ENCODE measurements around the gene SLC22A3.
"Not testable (repeated sequence)": the region's sequence is repeated elsewhere in the genome, so short reads cannot be mapped to it uniquely, and the experiment has no call there.

The SLC22A3 gene

DNA sequence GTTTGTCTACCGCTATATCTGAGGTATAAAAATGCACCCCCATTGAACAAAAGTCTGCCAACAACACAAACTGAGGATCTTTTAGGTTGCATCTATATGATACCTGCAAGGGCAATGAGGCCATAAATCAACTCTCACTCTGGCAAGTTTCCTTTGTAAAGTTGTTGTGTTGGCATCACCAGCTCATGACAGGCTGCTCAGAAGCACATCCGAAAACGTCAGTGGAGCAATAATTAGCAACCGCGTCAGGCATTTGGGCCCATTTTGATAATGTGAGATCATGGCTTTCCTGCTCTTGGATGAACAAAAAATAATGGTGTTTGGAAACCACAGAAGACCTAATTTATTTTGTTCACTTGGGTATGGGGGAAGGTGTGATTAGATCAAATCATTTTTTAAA lies 12.0 kb upstream of the SLC22A3 start:
- DNase-seq = no peak

DNA sequence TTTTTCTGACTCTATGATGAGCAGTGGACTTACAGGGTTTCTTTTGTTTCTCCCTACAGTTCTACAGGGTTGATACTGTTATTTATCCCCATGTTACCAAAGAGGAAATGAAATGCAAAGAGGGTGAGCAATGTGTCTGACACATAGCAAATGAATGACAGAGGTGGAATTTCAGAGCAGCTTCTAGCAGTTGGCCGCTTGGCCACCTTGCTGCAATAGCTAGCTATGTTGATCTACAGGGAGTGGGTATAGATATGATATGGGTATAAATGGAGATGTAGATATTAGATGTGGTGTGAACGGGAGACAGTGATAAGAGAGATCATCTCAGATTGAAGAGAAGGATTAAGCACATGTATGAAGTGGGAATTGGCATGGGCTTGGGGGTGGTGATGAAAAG lies 10.9 kb upstream of the SLC22A3 start:
- peak; percentile 43 for DNase-seq

GRCh38 chr6:160337991-160338390 lies 10.2 kb upstream of the SLC22A3 start:
- DNase-seq = no peak

GRCh38 chr6:160343144-160343543 lies 5.0 kb upstream of the SLC22A3 start:
- no peak for DNase-seq

DNA sequence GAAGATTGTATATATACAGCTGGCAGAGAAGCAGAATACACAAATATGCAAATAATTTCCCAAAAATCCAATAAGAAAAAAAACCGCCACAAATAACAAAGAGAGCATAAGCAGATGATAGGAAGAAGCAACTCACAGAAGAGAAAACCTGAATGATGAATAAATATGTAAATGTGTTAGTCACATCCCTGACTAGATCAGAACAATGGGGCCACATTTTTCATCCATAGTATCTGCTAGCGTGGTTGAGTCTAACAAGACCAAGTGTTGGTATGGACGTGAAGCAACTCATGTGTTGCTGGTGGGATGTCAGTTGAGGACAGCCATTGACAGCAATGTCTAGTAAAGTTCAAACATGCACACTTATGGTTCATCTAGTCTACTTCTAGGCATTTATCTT lies 3.9 kb upstream of the SLC22A3 start:
- DNase-seq = no peak

- no peak for DNase-seq
Observed at GRCh38 chr6:160347259-160348222, 637 bp upstream of the SLC22A3 start.

GRCh38 chr6:160349020-160349441 lies 853 bp downstream of the SLC22A3 start:
- no peak for DNase-seq

DNA sequence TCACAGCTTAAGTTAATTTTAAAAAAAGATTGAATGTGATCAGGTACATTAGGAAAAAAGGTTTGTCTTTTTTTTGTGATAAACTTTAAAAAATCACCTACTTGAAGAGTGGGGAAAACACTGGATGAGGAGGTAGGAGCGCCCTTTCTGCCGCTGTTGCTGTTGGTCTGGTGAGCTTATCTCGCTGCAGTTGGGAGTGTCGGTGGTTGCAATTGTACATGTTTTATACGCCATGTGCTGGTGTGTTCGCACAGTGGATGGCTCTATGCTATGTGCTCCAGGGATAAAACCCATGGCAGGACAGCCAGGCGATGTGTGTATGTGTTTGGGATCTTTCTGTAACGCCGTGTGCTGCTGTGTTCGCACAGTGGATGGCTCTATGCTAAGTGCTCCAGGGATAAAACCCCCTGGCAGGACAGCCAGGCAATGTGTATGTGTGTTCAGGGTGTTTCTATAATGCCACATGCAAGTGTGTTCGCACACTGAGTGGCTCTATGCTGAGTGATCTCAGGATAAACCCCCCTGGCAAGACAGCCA lies 1.7 kb downstream of the SLC22A3 start:
- DNase-seq = no peak

- DNase-seq = no peak
Observed at GRCh38 chr6:160353950-160354496, 5.8 kb downstream of the SLC22A3 start.

DNA sequence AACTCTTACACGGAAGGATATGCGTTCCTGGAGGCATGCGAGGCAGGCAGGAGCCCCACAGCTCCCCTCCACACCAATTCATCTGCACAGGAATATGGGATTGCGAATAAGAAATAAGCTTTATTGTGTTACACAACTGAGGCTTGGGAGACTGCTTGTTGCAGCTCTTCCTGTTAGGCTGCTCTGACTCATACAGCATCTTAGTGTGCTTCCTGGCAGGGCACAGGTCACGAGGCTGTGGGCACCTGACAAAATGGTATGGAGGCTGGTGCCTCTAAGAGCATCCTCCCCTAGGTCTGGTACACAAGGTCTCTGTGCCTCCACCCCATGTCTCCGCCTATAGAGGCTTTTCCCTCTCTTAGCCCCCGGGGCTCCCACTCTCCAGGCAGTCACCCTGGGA lies 6.8 kb downstream of the SLC22A3 start:
- DNase-seq = no peak

DNA sequence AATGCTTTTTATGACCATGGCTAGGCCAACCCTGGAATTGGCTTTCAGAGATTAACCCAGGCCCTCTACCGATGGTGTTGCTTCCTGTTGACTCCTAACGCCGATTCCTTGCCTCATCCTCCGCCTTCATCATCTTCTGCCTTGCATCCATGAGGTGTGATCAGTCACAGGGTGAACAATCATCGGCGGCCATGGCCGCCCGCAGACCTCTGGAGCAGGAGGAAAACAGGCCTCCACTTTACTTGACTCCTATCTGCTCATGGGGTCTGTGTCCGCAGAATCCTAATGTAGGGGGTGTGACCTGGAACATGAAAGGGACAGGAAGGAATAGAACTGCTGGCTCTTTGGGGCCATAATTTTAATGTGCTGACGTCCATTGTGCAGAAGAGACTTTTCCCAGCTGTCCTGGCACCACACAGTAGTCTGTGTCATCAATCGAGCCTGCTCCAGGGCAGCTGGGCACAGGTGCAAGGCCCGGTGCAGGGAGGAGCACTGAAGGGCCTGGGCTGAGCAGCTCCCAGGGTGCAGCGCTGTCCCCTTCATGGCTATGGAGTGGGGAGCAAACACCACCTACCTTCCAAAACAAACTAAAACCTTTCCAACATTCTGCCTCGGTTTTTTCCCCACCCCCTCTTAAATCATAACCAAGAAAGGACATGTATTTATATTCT lies 8.0 kb downstream of the SLC22A3 start:
- DNase-seq = no peak

DNA sequence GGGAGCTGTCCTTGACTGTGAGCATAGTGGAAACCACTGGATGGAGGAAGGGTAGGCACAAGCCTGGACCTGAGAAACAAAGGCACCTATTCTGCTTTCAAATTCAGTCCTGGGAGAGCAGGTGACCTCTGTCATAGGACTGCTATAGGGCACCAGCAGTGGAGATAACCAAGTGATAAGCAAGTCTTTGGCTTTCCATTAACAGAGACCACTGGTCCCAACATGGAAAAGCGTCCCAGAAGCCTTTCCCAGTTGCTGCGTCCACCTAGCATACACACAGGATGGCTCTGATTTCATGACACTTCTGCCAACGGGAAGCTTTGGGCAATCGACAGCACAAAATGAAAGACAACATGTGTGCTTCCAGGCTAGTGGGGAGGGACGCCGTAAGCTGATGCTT lies 8.9 kb downstream of the SLC22A3 start:
- no peak for DNase-seq

- no peak for DNase-seq
Observed at GRCh38 chr6:160358225-160359119, 10.3 kb downstream of the SLC22A3 start.

- no peak for DNase-seq
Observed at GRCh38 chr6:160360955-160361354, 12.8 kb downstream of the SLC22A3 start.

GRCh38 chr6:160362556-160362955 lies 14.4 kb downstream of the SLC22A3 start:
- no peak for DNase-seq

GRCh38 chr6:160363016-160363996 lies 15.1 kb downstream of the SLC22A3 start:
- no peak for DNase-seq

- DNase-seq = no peak
Observed at GRCh38 chr6:160365117-160365516, 16.9 kb downstream of the SLC22A3 start.

DNA sequence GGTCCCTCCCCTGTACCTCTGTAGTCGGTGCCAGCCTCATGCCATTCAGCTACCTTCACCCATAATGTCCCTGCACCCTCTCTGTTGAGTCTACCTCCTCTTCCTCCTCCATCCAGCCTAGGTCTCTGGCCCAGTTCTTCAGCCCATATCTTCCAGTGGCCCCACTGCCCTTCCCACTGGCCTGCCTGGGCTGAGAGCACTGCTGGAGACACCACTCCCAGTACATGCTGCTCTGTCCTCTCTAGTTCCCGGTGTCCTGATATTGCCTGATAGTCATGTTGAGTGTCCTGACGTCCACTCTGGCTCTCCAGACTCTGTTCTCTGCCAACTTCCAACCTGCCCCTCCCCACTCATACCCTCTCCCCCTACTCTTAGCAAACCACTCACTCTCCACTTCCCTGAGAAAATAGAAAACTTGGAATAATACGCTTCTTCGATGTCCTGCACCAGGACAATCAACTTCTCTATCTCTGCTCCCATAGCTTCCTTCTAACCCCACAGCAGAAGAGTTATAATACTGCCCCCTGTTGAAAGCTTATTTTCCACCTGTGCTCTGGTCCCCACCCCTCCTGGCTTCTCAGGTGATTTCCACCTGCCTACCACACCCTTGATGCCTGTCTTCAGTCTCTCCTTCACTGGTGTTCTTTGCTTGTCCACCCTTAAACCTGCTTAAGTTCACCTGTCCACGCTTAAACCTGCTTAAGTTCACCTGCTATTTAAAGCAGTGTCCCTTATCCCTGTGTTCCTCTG lies 19.8 kb downstream of the SLC22A3 start:
- DNase-seq = no peak

DNA sequence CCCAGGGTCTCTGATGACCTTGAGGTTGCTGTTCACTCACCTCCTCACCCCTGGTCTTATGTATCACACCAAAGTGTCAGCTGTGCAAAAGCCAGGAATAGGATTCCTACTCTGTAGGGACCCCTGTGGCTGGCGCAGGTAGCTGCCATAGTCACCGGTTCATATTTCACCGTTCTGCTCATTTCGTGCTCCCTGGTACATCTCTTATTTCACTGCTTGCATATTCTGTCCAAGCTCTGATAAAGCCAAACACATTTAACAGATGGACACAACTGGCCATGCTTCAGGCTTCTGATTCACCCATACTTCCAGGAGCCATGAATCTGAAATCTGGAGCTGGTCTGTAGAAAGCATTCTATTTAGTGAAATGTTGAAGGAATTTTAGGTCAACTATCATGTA lies 20.5 kb downstream of the SLC22A3 start:
- no peak for DNase-seq

GRCh38 chr6:160373601-160374000 lies 25.4 kb downstream of the SLC22A3 start:
- not testable (repeated sequence) for DNase-seq

Data from OCI-M1 (cell line).